PFSK-1 (cell line): ENCODE measurements around the gene ERGIC1.

Experiments used
- FOXP2 ChIP-seq: optimal IDR thresholded peaks from 2 replicates; pipeline ENCODE3; 2011; ENCODE audit warnings: borderline replicate concordance, control low read depth, inconsistent platforms; ENCODE audit not compliant: insufficient read depth; ENCODE audit errors: extremely low read length, extremely low read depth
- POLR2AphosphoS5 ChIP-seq: IDR thresholded peaks from 2 replicates; pipeline ENCODE4 v1.6.1; 2012; ENCODE audit warnings: low read depth, mild to moderate bottlenecking, control low read depth, low read length, moderate library complexity
- REST ChIP-seq, 2 experiments: IDR thresholded peaks; 2 replicates each; pipeline versions ENCODE4 v1.6.1 to v1.8.0; 2011 to 2012; ENCODE audit warnings: low read depth in 2 of 2, low read length in 2 of 2, control low read depth in 1 of 2, inconsistent platforms in 1 of 2, mild to moderate bottlenecking in 1 of 2, moderate library complexity in 1 of 2; ENCODE audit not compliant: insufficient read depth in 1 of 2
- SIN3A ChIP-seq: IDR thresholded peaks from 2 replicates; pipeline ENCODE4 v1.6.1; 2012; ENCODE audit warnings: mild to moderate bottlenecking, low read length, moderate library complexity, borderline replicate concordance; ENCODE audit not compliant: insufficient read depth
- TAF1 ChIP-seq: IDR thresholded peaks from 2 replicates; pipeline ENCODE4 v1.6.1; 2012; ENCODE audit warnings: low read length, control low read depth, borderline replicate concordance; ENCODE audit not compliant: insufficient read depth

GRCh38 chr5:172911628-172911880 is 77.5 kb downstream of the ERGIC1 start:
- TF ChIP-seq SIN3A: no peak
- no peak for TF ChIP-seq POLR2AphosphoS5
- no peak for TF ChIP-seq REST (IDR thresholded peaks at IDR 0.05; ENCODE audit: insufficient read depth in 1 of 2, low read depth in 2 of 2, low read length in 2 of 2)
- TF ChIP-seq TAF1: no peak
- TF ChIP-seq FOXP2: no peak
